Lung (tissue), 12 donors: Measurements from ENCODE around the gene B4GALT5. TPM values are rescaled to one million over a fixed set of nuclear protein-coding genes. Genes with fewer than 3 reads are reported as not detected.
A peak's percentile ranks its signal among the peaks of the same experiment; 100 is the strongest.

ENCODE experiments used
- ATAC-seq: fragments of 200-7000 bp; cut with Tn5 transposase; one replicate; pipeline ENCODE4 v1.9.1; 2020; ENCODE audit warnings: moderate number of reproducible peaks; ENCODE audit not compliant: insufficient read depth, low FRiP score
- DNase-seq, 3 donors: peaks; one replicate each; pipeline ENCODE4 v3.0.0-alpha.2; 2013 to 2017
- H3K27ac ChIP-seq, 2 donors: one replicate each; pipeline ENCODE4 v1.5.1; 2013; ENCODE audit warnings: mild to moderate bottlenecking in 2 of 2, moderate library complexity in 2 of 2, control low read depth in 1 of 2, inconsistent platforms in 1 of 2, low read depth in 1 of 2, low read length in 1 of 2
- H3K27me3 ChIP-seq, 3 donors: one replicate each; pipeline ENCODE4 v1.5.1; 2013; ENCODE audit warnings: low read length in 2 of 3; ENCODE audit not compliant: control insufficient read depth in 3 of 3, insufficient read depth in 3 of 3
- H3K36me3 ChIP-seq, 4 donors: one replicate each; pipeline ENCODE4 v1.5.1; 2013; ENCODE audit warnings: low read length in 4 of 4, mild to moderate bottlenecking in 1 of 4, moderate library complexity in 1 of 4; ENCODE audit not compliant: control insufficient read depth in 4 of 4, insufficient read depth in 4 of 4
- H3K4me1 ChIP-seq, 5 donors: one replicate each; pipeline ENCODE4 v1.5.1; 2013; ENCODE audit warnings: low read length in 5 of 5, mild to moderate bottlenecking in 2 of 5, moderate library complexity in 1 of 5; ENCODE audit not compliant: control insufficient read depth in 5 of 5, insufficient read depth in 5 of 5
- H3K4me3 ChIP-seq: one replicate; pipeline ENCODE4 v1.5.1; 2013; ENCODE audit warnings: mild to moderate bottlenecking, control low read depth, moderate library complexity
- H3K9ac ChIP-seq, 2 donors: one replicate each; pipeline ENCODE4 v1.5.1; 2013; ENCODE audit warnings: low read length in 2 of 2, control low read depth in 1 of 2; ENCODE audit not compliant: insufficient read depth in 1 of 2
- H3K9me3 ChIP-seq, 4 donors: one replicate each; pipeline ENCODE4 v1.5.1; 2013; ENCODE audit warnings: low read length in 3 of 4, mild to moderate bottlenecking in 1 of 4, moderate library complexity in 1 of 4; ENCODE audit not compliant: control insufficient read depth in 4 of 4, insufficient read depth in 3 of 4
- WGBS, 2 donors: extraction: QIAGEN DNeasy Blood & Tissue Kit; methylation state at CpG; one replicate each; pipeline ENCODE4 v1.1.7; 2013; 5-methylcytosine and 5-hydroxymethylcytosine counted together
- polyA plus RNA-seq, 2 donors: library from polyadenylated mRNA; stranded (reverse); fragments of 200-250 nt; gene quantifications; one replicate each; pipeline ENCODE4 v1.2.1, GENCODE V29; 2013
- total RNA-seq, 2 donors: library from RNA; depleted of rRNA in 1 of 2; stranded (reverse); fragments of >200 nt in 1 of 2; gene quantifications; one replicate each; pipeline ENCODE4 v1.2.1, GENCODE V29; 2014 to 2021
- TF ChIP-seq, protein P1 (sequence below): IDR thresholded peaks from 2 replicates; pipeline ENCODE4 v1.5.1; 2012; ENCODE audit warnings: mild to moderate bottlenecking; ENCODE audit errors: control extremely low read depth, extremely low read depth
- donor health status: control.
- donor health status: control.
- donor health status: Bipolar disorder and iron deficiency.
- donor health status: healthy.
- donor health status: DM: yes; HTN: yes; CAD: no.

B4GALT5 gene
- total and polyA plus RNA-seq, 4 donors: 13.9 to 56.7 (median 41.9) TPM

DNA sequence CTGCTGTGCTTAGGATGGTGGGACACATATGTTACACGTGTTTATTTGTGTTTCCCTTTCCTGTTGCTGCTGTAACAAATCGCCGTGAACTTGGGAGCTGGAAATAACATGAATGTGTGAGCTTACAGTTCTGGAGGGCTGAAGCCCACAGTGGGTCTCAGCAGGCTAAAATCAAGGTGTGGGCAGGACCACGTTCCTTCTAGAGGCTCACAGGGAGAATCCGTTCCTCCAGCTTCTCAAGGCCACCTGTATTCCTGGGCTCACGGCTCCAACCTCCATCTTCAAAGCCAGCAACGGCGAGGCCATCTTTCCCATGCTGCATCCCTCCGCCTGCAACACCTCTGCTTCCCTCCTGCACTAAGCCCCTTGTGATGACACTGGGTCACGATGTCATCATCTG lies 118.3 kb downstream of the B4GALT5 start:
- ATAC-seq (no peak), DNase-seq (no peak)
- H3K27me3 ChIP-seq: no peaks in the 10 kb centered on the region
- H3K27ac ChIP-seq: no peak overlapping the region
- TF ChIP-seq, protein P1, sequence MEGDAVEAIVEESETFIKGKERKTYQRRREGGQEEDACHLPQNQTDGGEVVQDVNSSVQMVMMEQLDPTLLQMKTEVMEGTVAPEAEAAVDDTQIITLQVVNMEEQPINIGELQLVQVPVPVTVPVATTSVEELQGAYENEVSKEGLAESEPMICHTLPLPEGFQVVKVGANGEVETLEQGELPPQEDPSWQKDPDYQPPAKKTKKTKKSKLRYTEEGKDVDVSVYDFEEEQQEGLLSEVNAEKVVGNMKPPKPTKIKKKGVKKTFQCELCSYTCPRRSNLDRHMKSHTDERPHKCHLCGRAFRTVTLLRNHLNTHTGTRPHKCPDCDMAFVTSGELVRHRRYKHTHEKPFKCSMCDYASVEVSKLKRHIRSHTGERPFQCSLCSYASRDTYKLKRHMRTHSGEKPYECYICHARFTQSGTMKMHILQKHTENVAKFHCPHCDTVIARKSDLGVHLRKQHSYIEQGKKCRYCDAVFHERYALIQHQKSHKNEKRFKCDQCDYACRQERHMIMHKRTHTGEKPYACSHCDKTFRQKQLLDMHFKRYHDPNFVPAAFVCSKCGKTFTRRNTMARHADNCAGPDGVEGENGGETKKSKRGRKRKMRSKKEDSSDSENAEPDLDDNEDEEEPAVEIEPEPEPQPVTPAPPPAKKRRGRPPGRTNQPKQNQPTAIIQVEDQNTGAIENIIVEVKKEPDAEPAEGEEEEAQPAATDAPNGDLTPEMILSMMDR: no peak
- H3K9me3 ChIP-seq: no peaks in the 10 kb centered on the region
- WGBS, 2 donors: 82 to 83% methylated on average over 10 of the region's 10 CpGs
- H3K4me3 ChIP-seq: no peak overlapping the region
- H3K9ac ChIP-seq: no peak overlapping the region
- peaks cover 0 to 17% (median 2%) of the 10 kb centered on the region in 5 donors for H3K4me1 ChIP-seq
- H3K36me3 ChIP-seq: no peaks in the 10 kb centered on the region

DNA sequence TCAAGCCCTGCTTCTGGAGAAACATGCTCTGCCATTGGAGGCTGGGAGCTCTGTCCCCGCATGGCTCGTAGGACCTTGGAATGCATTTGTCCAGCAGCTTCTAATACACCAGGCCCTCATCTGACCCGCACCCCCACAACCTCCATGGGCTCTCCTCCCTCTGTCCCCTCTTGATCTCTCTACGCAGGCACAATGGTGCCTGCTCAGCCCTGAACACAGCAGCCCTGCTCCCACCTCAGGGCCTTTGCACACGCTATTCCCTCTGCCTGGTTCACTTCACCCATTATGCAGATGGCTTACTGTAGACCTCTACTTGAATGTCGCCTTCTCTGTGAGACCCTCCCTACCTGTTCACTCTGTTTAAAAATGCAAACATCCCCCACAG lies 118.8 kb downstream of the B4GALT5 start:
- Histone ChIP-seq H3K27me3 (no peaks in the 10 kb centered on the region), H3K9me3 (no peaks in the 10 kb centered on the region), H3K4me1 (peaks cover 0 to 17% (median 2%) of the 10 kb centered on the region in 5 donors), H3K36me3 (no peaks in the 10 kb centered on the region), H3K27ac (peak overlapping the region in 1 of 2 donors; percentile 68), H3K9ac (no peak overlapping the region), H3K4me3 (no peak overlapping the region)
- no peak for ATAC-seq
- TF ChIP-seq, protein P1: no peak
- WGBS, 2 donors: 85 to 97% methylated on average over 5 to 6 of the region's 6 CpGs
- no peak for DNase-seq

DNA sequence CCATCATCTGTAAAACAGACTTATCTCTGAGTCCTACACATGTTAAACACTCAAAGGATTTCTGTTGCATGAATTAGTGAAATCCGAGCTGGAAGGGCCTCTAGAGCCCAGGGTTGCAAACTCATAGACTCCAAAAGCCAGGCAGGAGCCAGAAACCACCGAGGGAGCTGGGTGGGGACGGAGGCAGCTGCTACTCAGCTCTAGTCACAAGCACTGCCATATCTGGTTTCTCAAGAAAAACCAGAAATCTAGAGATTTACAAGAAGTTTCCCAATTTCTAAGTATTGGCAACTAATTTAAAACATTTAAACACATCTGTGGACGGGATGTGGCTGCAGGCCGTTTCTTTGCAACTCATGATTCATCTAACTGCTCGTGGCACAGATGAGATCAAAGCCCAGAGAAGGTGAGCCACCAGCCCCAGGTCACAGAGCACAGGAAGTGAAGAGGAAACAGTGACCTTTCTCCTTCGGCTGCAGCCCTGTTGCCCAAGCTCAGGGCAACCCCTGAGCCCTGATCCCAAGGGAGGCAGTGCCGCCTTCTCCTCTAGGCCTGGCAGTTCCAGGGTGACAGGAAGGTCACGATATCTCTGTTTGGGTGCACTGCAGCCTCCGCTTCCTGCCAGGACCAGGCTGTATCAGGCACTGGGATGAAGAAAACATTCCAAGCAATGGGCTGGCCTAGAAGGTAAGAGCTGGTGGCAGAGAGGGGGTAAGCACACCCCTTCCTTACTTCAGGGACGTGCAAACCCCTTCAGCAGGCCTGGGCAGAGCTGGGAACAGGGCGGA lies 119.3 kb downstream of the B4GALT5 start:
- Histone ChIP-seq H3K9me3 (no peaks in the 10 kb centered on the region), H3K27me3 (no peaks in the 10 kb centered on the region), H3K27ac (peak overlapping the region in 1 of 2 donors; percentile 68), H3K9ac (no peak overlapping the region), H3K36me3 (no peaks in the 10 kb centered on the region), H3K4me1 (peaks cover 0 to 17% (median 2%) of the 10 kb centered on the region in 5 donors), H3K4me3 (no peak overlapping the region)
- no peak for ATAC-seq
- peak; percentile 52 to 75 (median 57) for DNase-seq
- TF ChIP-seq, protein P1: no peak
- WGBS, 2 donors: 42 to 55% methylated on average over 12 of the region's 12 CpGs
